GM23338 (cell line): ENCODE results near the gene PCSK5. TPM values are rescaled to one million over a fixed set of nuclear protein-coding genes. Genes with fewer than 3 reads are reported as not detected.

Experiments
- ATAC-seq: fragments of 200-7000 bp; cut with Tn5 transposase; 3 replicates; pipeline ENCODE4 v1.9.1; 2020
- DNase-seq: peaks from one replicate; pipeline ENCODE4 v3.0.0-alpha.2; 2015; ENCODE audit warnings: low spot score
- H2AFZ ChIP-seq: fragments of 200-600 bp; sonication (generic); 2 replicates; pipeline ENCODE4 v1.8.0; 2016; ENCODE audit warnings: antibody characterized with exemption, mild to moderate bottlenecking, moderate library complexity
- H3F3A ChIP-seq: fragments of 200-600 bp; sonication (generic); replicated peaks from 2 replicates; pipeline ENCODE4 v1.8.0; 2017; ENCODE audit warnings: antibody characterized with exemption, mixed run types, low read depth
- H3K27ac ChIP-seq: fragments of 200-600 bp; sonication (generic); 2 replicates; pipeline ENCODE4 v1.6.1; 2016; ENCODE audit warnings: low read depth
- H3K27me3 ChIP-seq: fragments of 200-600 bp; sonication (generic); 2 replicates; pipeline ENCODE4 v1.8.0; 2016; ENCODE audit warnings: mild to moderate bottlenecking, mixed run types, moderate library complexity; ENCODE audit not compliant: insufficient read depth
- H3K36me3 ChIP-seq: fragments of 200-600 bp; sonication (generic); 2 replicates; pipeline ENCODE4 v1.8.0; 2016; ENCODE audit warnings: mild to moderate bottlenecking; ENCODE audit not compliant: insufficient read depth
- H3K4me1 ChIP-seq: fragments of 200-600 bp; sonication (generic); 2 replicates; pipeline ENCODE4 v1.8.0; 2016; ENCODE audit warnings: mild to moderate bottlenecking, moderate library complexity; ENCODE audit not compliant: insufficient read depth
- H3K4me2 ChIP-seq: fragments of 200-600 bp; sonication (generic); 2 replicates; pipeline ENCODE4 v1.7.1; 2017; ENCODE audit warnings: mixed run types
- H3K4me3 ChIP-seq: fragments of 200-600 bp; sonication (generic); 2 replicates; pipeline ENCODE4 v1.6.1; 2016; ENCODE audit warnings: mixed run types
- H3K79me2 ChIP-seq: fragments of 200-600 bp; sonication (generic); replicated peaks from 2 replicates; pipeline ENCODE4 v1.8.0; 2017; ENCODE audit warnings: mild to moderate bottlenecking; ENCODE audit not compliant: insufficient read depth
- H3K9me2 ChIP-seq: fragments of 200-600 bp; sonication (generic); 2 replicates; pipeline ENCODE4 v1.8.0; 2017; ENCODE audit not compliant: insufficient read depth
- H4K20me1 ChIP-seq: fragments of 200-600 bp; sonication (generic); replicated peaks from 2 replicates; pipeline ENCODE4 v1.8.0; 2017; ENCODE audit warnings: mild to moderate bottlenecking; ENCODE audit not compliant: insufficient read depth
- H3K27ac Mint-ChIP-seq: 2 replicates; pipeline ENCODE4 v1.8.0; 2020; ENCODE audit warnings: inconsistent platforms, mild to moderate bottlenecking, moderate library complexity, mixed read lengths
- H3K27me3 Mint-ChIP-seq: 3 replicates; pipeline ENCODE4 v1.8.0; 2022; ENCODE audit warnings: low read depth, mild to moderate bottlenecking, moderate library complexity, mixed read lengths, inconsistent platforms; ENCODE audit not compliant: insufficient read depth, poor library complexity
- H3K36me3 Mint-ChIP-seq: 3 replicates; pipeline ENCODE4 v1.8.0; 2021; ENCODE audit warnings: low read depth, mild to moderate bottlenecking, inconsistent platforms, moderate library complexity, mixed read lengths
- H3K4me1 Mint-ChIP-seq: 3 replicates; pipeline ENCODE4 v1.8.0; 2020; ENCODE audit warnings: mild to moderate bottlenecking, inconsistent platforms, mixed read lengths
- H3K4me3 Mint-ChIP-seq: 3 replicates; pipeline ENCODE4 v1.8.0; 2021; ENCODE audit warnings: moderate library complexity, mild to moderate bottlenecking, inconsistent platforms, mixed read lengths
- H3K9me3 Mint-ChIP-seq: 3 replicates; pipeline ENCODE4 v1.8.0; 2020; ENCODE audit warnings: moderate library complexity, mild to moderate bottlenecking, inconsistent platforms, mixed read lengths
- CREB1 ChIP-seq: fragments of 250-450 bp; sonication (Bioruptor Pico); IDR thresholded peaks from 2 replicates; pipeline ENCODE4 v1.5.0; 2020; ENCODE audit warnings: low read depth, mild to moderate bottlenecking, moderate library complexity
- EZH2 ChIP-seq: fragments of 200-600 bp; sonication (generic); IDR thresholded peaks from one replicate; pipeline ENCODE4 v1.8.0; 2017; ENCODE audit warnings: antibody characterized with exemption, mild to moderate bottlenecking, low read depth; ENCODE audit not compliant: unreplicated experiment
- EZH2phosphoT487 ChIP-seq: fragments of 200-600 bp; sonication (generic); IDR thresholded peaks from one replicate; pipeline ENCODE4 v1.8.1; 2018; ENCODE audit warnings: antibody characterized with exemption; ENCODE audit not compliant: unreplicated experiment
- JUNB ChIP-seq: IDR thresholded peaks from one replicate; pipeline ENCODE4 v1.6.1; 2016; ENCODE audit warnings: antibody characterized with exemption; ENCODE audit not compliant: unreplicated experiment
- NANOG ChIP-seq: IDR thresholded peaks from 2 replicates; pipeline ENCODE4 v1.6.1; 2016; ENCODE audit warnings: antibody characterized with exemption, borderline replicate concordance
- POLR2AphosphoS5 ChIP-seq: IDR thresholded peaks from 2 replicates; pipeline ENCODE4 v1.6.1; 2016; ENCODE audit warnings: antibody characterized with exemption, low read depth
- STAT1 ChIP-seq: IDR thresholded peaks from one replicate; pipeline ENCODE4 v1.6.1; 2016; ENCODE audit warnings: antibody characterized with exemption; ENCODE audit not compliant: unreplicated experiment
- ZNF114 ChIP-seq: fragments of 250-450 bp; sonication (Bioruptor Pico); IDR thresholded peaks from 2 replicates; pipeline ENCODE4 v1.5.0; 2020; ENCODE audit warnings: mild to moderate bottlenecking, moderate library complexity
- ZNF331 ChIP-seq: fragments of 250-450 bp; sonication (Bioruptor Pico); IDR thresholded peaks from 2 replicates; pipeline ENCODE4 v1.5.0; 2020; ENCODE audit warnings: low read depth, mild to moderate bottlenecking, moderate library complexity
- polyA plus RNA-seq: library from polyadenylated mRNA; unstranded; fragments of >200 nt; fragmentation: Nextera tagmentation; extraction: Ambion mirVana; gene quantifications from 2 replicates; pipeline ENCODE4 v1.2.1, GENCODE V29; 2016
- total RNA-seq: library from RNA; depleted of rRNA; stranded (reverse); fragments of >200 nt; shearing (Covaris generic); gene quantifications from 2 replicates; pipeline ENCODE4 v1.2.3, GENCODE V29; 2014
- TF ChIP-seq, protein P1 (sequence below): IDR thresholded peaks from 2 replicates; pipeline ENCODE4 v1.6.1; 2016; ENCODE audit warnings: antibody characterized with exemption
- TF ChIP-seq, protein P2 (sequence below), 2 experiments: fragments of 200-600 bp in 1 of 2; sonication (generic) in 1 of 2; conservative IDR thresholded peaks; 2 replicates each; pipeline versions ENCODE4 v1.5.1 to v1.6.1; 2016 to 2017; ENCODE audit warnings: antibody characterized with exemption in 2 of 2, low read depth in 2 of 2, mild to moderate bottlenecking in 2 of 2, moderate library complexity in 1 of 2
- TF ChIP-seq, protein P3 (sequence below): fragments of 250-450 bp; sonication (Bioruptor Pico); IDR thresholded peaks from 2 replicates; pipeline ENCODE4 v1.5.0; 2020; ENCODE audit warnings: mild to moderate bottlenecking, moderate library complexity
- TF ChIP-seq, protein P4 (sequence below): IDR thresholded peaks from one replicate; pipeline ENCODE4 v1.6.1; 2018; ENCODE audit warnings: antibody characterized with exemption; ENCODE audit not compliant: unreplicated experiment

Gene PCSK5
- total and polyA plus RNA-seq, 2 experiments from 2014 or later, result 12.3 to 34.8 TPM

DNA sequence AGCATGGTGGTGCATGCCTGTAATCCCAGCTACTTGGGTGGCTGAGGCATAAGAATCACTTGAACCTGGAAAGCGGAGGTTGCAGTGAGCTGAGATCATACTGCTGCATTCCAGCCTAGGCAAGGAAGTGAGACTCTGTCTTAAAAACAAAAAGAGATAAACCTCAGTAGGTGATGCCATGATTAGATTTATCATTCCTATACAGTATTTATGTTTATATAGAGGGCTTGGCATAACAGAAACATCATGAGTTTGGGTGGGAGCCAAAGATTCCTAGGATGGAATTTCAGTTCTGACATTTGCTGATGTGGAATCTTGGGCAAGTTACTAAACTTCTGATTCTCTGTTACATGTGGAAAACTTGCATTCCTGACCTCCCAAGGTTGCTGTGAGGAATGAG lies 481.4 kb downstream of the PCSK5 start:
- no peaks in the 10 kb centered on the region for H3K27me3 ChIP-seq
- H3K4me1 ChIP-seq, result no peaks in the 10 kb centered on the region; the same call in 1 of the 2 replicates
- no peak overlapping the region for H3K4me2 ChIP-seq
- no peak overlapping the region for H3K27ac ChIP-seq
- Mint-ChIP-seq H3K36me3 (0 out of 3 replicates have a peak, but pooled peaks cover 3% of the 10 kb centered on the region), H3K27ac (no peak overlapping the region), H3K4me1 (peaks cover 10% of the 10 kb centered on the region; the same call in 2 of the 3 replicates), H3K9me3 (no peaks in the 10 kb centered on the region), H3K27me3 (peaks cover 1% of the 10 kb centered on the region), H3K4me3 (no peak overlapping the region)
- ATAC-seq, result no peak
- H4K20me1 ChIP-seq, result no peaks in the 10 kb centered on the region
- H3K79me2 ChIP-seq, result no peaks in the 10 kb centered on the region
- no peak overlapping the region for H3K4me3 ChIP-seq
- no peaks in the 10 kb centered on the region for H3K36me3 ChIP-seq
- DNase-seq, result no peak
- no peak overlapping the region for H2AFZ ChIP-seq
- no peaks in the 10 kb centered on the region for H3F3A ChIP-seq
- no peaks in the 10 kb centered on the region for H3K9me2 ChIP-seq
- TF ChIP-seq POLR2AphosphoS5 (no peak), EZH2 (no peak), ZNF114 (no peak), JUNB (no peak), ZNF331 (no peak), EZH2phosphoT487 (no peak), NANOG (no peak), STAT1 (no peak), CREB1 (CRISPR knock-in tag) (no peak)
- TF ChIP-seq, protein P1, sequence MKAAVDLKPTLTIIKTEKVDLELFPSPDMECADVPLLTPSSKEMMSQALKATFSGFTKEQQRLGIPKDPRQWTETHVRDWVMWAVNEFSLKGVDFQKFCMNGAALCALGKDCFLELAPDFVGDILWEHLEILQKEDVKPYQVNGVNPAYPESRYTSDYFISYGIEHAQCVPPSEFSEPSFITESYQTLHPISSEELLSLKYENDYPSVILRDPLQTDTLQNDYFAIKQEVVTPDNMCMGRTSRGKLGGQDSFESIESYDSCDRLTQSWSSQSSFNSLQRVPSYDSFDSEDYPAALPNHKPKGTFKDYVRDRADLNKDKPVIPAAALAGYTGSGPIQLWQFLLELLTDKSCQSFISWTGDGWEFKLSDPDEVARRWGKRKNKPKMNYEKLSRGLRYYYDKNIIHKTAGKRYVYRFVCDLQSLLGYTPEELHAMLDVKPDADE, result no peak
- TF ChIP-seq, protein P2, sequence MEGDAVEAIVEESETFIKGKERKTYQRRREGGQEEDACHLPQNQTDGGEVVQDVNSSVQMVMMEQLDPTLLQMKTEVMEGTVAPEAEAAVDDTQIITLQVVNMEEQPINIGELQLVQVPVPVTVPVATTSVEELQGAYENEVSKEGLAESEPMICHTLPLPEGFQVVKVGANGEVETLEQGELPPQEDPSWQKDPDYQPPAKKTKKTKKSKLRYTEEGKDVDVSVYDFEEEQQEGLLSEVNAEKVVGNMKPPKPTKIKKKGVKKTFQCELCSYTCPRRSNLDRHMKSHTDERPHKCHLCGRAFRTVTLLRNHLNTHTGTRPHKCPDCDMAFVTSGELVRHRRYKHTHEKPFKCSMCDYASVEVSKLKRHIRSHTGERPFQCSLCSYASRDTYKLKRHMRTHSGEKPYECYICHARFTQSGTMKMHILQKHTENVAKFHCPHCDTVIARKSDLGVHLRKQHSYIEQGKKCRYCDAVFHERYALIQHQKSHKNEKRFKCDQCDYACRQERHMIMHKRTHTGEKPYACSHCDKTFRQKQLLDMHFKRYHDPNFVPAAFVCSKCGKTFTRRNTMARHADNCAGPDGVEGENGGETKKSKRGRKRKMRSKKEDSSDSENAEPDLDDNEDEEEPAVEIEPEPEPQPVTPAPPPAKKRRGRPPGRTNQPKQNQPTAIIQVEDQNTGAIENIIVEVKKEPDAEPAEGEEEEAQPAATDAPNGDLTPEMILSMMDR (conservative IDR thresholded peaks at IDR 0.05; ENCODE audit: low read depth in 2 of 2), result no peak
- TF ChIP-seq, protein P3, sequence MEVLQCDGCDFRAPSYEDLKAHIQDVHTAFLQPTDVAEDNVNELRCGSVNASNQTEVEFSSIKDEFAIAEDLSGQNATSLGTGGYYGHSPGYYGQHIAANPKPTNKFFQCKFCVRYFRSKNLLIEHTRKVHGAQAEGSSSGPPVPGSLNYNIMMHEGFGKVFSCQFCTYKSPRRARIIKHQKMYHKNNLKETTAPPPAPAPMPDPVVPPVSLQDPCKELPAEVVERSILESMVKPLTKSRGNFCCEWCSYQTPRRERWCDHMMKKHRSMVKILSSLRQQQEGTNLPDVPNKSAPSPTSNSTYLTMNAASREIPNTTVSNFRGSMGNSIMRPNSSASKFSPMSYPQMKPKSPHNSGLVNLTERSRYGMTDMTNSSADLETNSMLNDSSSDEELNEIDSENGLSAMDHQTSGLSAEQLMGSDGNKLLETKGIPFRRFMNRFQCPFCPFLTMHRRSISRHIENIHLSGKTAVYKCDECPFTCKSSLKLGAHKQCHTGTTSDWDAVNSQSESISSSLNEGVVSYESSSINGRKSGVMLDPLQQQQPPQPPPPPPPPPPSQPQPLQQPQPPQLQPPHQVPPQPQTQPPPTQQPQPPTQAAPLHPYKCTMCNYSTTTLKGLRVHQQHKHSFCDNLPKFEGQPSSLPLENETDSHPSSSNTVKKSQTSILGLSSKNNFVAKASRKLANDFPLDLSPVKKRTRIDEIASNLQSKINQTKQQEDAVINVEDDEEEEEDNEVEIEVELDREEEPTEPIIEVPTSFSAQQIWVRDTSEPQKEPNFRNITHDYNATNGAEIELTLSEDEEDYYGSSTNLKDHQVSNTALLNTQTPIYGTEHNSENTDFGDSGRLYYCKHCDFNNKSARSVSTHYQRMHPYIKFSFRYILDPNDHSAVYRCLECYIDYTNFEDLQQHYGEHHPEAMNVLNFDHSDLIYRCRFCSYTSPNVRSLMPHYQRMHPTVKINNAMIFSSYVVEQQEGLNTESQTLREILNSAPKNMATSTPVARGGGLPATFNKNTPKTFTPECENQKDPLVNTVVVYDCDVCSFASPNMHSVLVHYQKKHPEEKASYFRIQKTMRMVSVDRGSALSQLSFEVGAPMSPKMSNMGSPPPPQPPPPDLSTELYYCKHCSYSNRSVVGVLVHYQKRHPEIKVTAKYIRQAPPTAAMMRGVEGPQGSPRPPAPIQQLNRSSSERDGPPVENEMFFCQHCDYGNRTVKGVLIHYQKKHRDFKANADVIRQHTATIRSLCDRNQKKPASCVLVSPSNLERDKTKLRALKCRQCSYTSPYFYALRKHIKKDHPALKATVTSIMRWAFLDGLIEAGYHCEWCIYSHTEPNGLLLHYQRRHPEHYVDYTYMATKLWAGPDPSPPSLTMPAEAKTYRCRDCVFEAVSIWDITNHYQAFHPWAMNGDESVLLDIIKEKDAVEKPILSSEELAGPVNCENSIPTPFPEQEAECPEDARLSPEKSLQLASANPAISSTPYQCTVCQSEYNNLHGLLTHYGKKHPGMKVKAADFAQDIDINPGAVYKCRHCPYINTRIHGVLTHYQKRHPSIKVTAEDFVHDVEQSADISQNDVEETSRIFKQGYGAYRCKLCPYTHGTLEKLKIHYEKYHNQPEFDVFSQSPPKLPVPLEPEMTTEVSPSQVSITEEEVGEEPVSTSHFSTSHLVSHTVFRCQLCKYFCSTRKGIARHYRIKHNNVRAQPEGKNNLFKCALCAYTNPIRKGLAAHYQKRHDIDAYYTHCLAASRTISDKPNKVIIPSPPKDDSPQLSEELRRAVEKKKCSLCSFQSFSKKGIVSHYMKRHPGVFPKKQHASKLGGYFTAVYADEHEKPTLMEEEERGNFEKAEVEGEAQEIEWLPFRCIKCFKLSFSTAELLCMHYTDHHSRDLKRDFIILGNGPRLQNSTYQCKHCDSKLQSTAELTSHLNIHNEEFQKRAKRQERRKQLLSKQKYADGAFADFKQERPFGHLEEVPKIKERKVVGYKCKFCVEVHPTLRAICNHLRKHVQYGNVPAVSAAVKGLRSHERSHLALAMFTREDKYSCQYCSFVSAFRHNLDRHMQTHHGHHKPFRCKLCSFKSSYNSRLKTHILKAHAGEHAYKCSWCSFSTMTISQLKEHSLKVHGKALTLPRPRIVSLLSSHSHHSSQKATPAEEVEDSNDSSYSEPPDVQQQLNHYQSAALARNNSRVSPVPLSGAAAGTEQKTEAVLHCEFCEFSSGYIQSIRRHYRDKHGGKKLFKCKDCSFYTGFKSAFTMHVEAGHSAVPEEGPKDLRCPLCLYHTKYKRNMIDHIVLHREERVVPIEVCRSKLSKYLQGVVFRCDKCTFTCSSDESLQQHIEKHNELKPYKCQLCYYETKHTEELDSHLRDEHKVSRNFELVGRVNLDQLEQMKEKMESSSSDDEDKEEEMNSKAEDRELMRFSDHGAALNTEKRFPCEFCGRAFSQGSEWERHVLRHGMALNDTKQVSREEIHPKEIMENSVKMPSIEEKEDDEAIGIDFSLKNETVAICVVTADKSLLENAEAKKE (CRISPR knock-in tag), result no peak
- TF ChIP-seq, protein P4, sequence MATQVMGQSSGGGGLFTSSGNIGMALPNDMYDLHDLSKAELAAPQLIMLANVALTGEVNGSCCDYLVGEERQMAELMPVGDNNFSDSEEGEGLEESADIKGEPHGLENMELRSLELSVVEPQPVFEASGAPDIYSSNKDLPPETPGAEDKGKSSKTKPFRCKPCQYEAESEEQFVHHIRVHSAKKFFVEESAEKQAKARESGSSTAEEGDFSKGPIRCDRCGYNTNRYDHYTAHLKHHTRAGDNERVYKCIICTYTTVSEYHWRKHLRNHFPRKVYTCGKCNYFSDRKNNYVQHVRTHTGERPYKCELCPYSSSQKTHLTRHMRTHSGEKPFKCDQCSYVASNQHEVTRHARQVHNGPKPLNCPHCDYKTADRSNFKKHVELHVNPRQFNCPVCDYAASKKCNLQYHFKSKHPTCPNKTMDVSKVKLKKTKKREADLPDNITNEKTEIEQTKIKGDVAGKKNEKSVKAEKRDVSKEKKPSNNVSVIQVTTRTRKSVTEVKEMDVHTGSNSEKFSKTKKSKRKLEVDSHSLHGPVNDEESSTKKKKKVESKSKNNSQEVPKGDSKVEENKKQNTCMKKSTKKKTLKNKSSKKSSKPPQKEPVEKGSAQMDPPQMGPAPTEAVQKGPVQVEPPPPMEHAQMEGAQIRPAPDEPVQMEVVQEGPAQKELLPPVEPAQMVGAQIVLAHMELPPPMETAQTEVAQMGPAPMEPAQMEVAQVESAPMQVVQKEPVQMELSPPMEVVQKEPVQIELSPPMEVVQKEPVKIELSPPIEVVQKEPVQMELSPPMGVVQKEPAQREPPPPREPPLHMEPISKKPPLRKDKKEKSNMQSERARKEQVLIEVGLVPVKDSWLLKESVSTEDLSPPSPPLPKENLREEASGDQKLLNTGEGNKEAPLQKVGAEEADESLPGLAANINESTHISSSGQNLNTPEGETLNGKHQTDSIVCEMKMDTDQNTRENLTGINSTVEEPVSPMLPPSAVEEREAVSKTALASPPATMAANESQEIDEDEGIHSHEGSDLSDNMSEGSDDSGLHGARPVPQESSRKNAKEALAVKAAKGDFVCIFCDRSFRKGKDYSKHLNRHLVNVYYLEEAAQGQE, result no peak
